HG03066 (cell line): ENCODE measurements around the gene OR4C45.
"Not testable (repeated sequence)": the region's sequence is repeated elsewhere in the genome, so short reads cannot be mapped to it uniquely, and the experiment has no call there.

Source experiments
- ATAC-seq: cut with Tn5 transposase; IDR thresholded peaks from one replicate; pipeline ENCODE4 v1.9.1; 2021; ENCODE audit warnings: low read depth; ENCODE audit not compliant: unreplicated experiment

The OR4C45 gene

GRCh38 chr11:50032574-50032973 lies at the start of gene OR4C45:
Gene OR4C45, plus strand, starts transcription at chr11:50032874.
- no peak for ATAC-seq

GRCh38 chr11:49995565-49995964 lies 37.1 kb upstream of the OR4C45 start:
- ATAC-seq = no peak

- no peak for ATAC-seq
Observed at GRCh38 chr11:50030193-50030592, 2.5 kb upstream of the OR4C45 start.

- not testable (repeated sequence) for ATAC-seq
Observed at GRCh38 chr11:50036239-50036638, 3.6 kb downstream of the OR4C45 start.

- ATAC-seq = no peak
Observed at GRCh38 chr11:50037251-50037650, 4.6 kb downstream of the OR4C45 start.

GRCh38 chr11:50044647-50045046 lies 12.0 kb downstream of the OR4C45 start:
- ATAC-seq = no peak

GRCh38 chr11:50063056-50063455 lies 30.4 kb downstream of the OR4C45 start:
- not testable (repeated sequence) for ATAC-seq

- ATAC-seq = no peak
Observed at GRCh38 chr11:50070389-50070788, 37.7 kb downstream of the OR4C45 start.

- no peak for ATAC-seq
Observed at GRCh38 chr11:50071584-50072225, 39.0 kb downstream of the OR4C45 start.

- no peak for ATAC-seq
Observed at GRCh38 chr11:50072226-50073112, 39.8 kb downstream of the OR4C45 start.

- no peak for ATAC-seq
Observed at GRCh38 chr11:50073113-50074105, 40.7 kb downstream of the OR4C45 start.

- no peak for ATAC-seq
Observed at GRCh38 chr11:50074161-50074560, 41.5 kb downstream of the OR4C45 start.

- no peak for ATAC-seq
Observed at GRCh38 chr11:50075856-50076255, 43.2 kb downstream of the OR4C45 start.

- no peak for ATAC-seq
Observed at GRCh38 chr11:50077526-50077925, 44.9 kb downstream of the OR4C45 start.

GRCh38 chr11:50078001-50078400 lies 45.3 kb downstream of the OR4C45 start:
- no peak for ATAC-seq

- ATAC-seq = not testable (repeated sequence)
Observed at GRCh38 chr11:50078946-50079345, 46.3 kb downstream of the OR4C45 start.

GRCh38 chr11:50080256-50080655 lies 47.6 kb downstream of the OR4C45 start:
- ATAC-seq = no peak
